IMR-90 (cell line): ENCODE results near the gene ELOB. TPM values are rescaled to one million over a fixed set of nuclear protein-coding genes. Genes with fewer than 3 reads are reported as not detected.

ENCODE experiments used
- ATAC-seq: fragments of 200-7000 bp; cut with Tn5 transposase; 2 replicates; pipeline ENCODE4 v1.9.1; 2020; ENCODE audit warnings: low read depth, mild to moderate bottlenecking, moderate library complexity
- BruUV-seq: library from RNA; stranded (reverse); fragments of 400-500 nt; replicated peaks from 2 replicates; lab custom pipeline; 2021; lab: Mats Ljungman, UMichigan
- CTCF ChIA-PET: fragments of 300-600 bp; formaldehyde crosslinking; extraction: SDS; loops from one replicate; lab custom pipeline; 2021; ENCODE audit warnings: antibody characterized with exemption; lab: Yijun Ruan, JAX
- POLR2A ChIA-PET: fragments of 300-600 bp; sonication (Branson Sonifier 250); formaldehyde crosslinking; loops from one replicate; lab custom pipeline; 2022; ENCODE audit warnings: antibody characterized with exemption; ENCODE audit not compliant: unreplicated experiment; lab: Charles Lee
- DNase-seq: peaks from one replicate; pipeline ENCODE4 v3.0.0; 2013
- H2AFZ ChIP-seq: replicated peaks from 2 replicates; pipeline ENCODE3; 2013; ENCODE audit warnings: low read length, mild to moderate bottlenecking; ENCODE audit not compliant: poor library complexity
- H2AK5ac ChIP-seq: 2 replicates; pipeline ENCODE4 v1.6.1; 2013; ENCODE audit warnings: low read depth, low read length, inconsistent platforms
- H2AK9ac ChIP-seq: replicated peaks from 2 replicates; pipeline ENCODE3; 2013; ENCODE audit warnings: mild to moderate bottlenecking, low read depth, low read length, moderate library complexity; ENCODE audit not compliant: poor library complexity
- H2BK120ac ChIP-seq: 2 replicates; pipeline ENCODE4 v1.6.1; 2013; ENCODE audit warnings: low read depth, low read length, inconsistent platforms
- H2BK15ac ChIP-seq: 3 replicates; pipeline ENCODE4 v1.6.1; 2013; ENCODE audit warnings: low read depth, low read length, inconsistent platforms
- H2BK20ac ChIP-seq: 2 replicates; pipeline ENCODE4 v1.6.1; 2013; ENCODE audit warnings: low read depth, mild to moderate bottlenecking, inconsistent platforms, low read length, moderate library complexity
- H2BK5ac ChIP-seq: 2 replicates; pipeline ENCODE4 v1.6.1; 2013; ENCODE audit warnings: mild to moderate bottlenecking, low read depth, low read length, inconsistent platforms; ENCODE audit not compliant: poor library complexity, severe bottlenecking
- H3K14ac ChIP-seq: replicated peaks from 2 replicates; pipeline ENCODE4 v1.6.1; 2013; ENCODE audit warnings: low read depth, low read length, inconsistent platforms
- H3K18ac ChIP-seq: 2 replicates; pipeline ENCODE4 v1.6.1; 2013; ENCODE audit warnings: low read depth, low read length, control low read depth
- H3K23ac ChIP-seq: 2 replicates; pipeline ENCODE4 v1.6.1; 2013; ENCODE audit warnings: low read depth, low read length, inconsistent platforms
- H3K27ac ChIP-seq: 2 replicates; pipeline ENCODE4 v1.5.1; 2013; ENCODE audit warnings: mild to moderate bottlenecking, control low read depth, low read length; ENCODE audit not compliant: insufficient read depth
- H3K27me3 ChIP-seq: 2 replicates; pipeline ENCODE4 v1.6.1; 2013; ENCODE audit warnings: low read length; ENCODE audit not compliant: control insufficient read depth, insufficient read depth
- H3K36me3 ChIP-seq: 2 replicates; pipeline ENCODE4 v1.6.1; 2013; ENCODE audit warnings: low read length, mixed read lengths; ENCODE audit not compliant: control insufficient read depth, insufficient read depth
- H3K4ac ChIP-seq: 2 replicates; pipeline ENCODE4 v1.6.1; 2013; ENCODE audit warnings: low read depth, low read length, inconsistent platforms
- H3K4me1 ChIP-seq: 2 replicates; pipeline ENCODE4 v1.6.1; 2013; ENCODE audit warnings: low read length, mixed read lengths; ENCODE audit not compliant: control insufficient read depth, insufficient read depth
- H3K4me2 ChIP-seq: 2 replicates; pipeline ENCODE4 v1.6.1; 2013; ENCODE audit warnings: low read depth, mild to moderate bottlenecking, control low read depth, low read length, moderate library complexity
- H3K4me3 ChIP-seq: 2 replicates; pipeline ENCODE4 v1.5.1; 2013; ENCODE audit warnings: low read depth, mild to moderate bottlenecking, control low read depth, low read length, moderate library complexity; ENCODE audit not compliant: insufficient read depth
- H3K56ac ChIP-seq: 2 replicates; pipeline ENCODE4 v1.6.1; 2013; ENCODE audit warnings: low read length, inconsistent platforms; ENCODE audit not compliant: insufficient read depth; ENCODE audit errors: extremely low read depth
- H3K79me1 ChIP-seq, 2 experiments: 2 replicates each; pipeline ENCODE4 v1.6.1; 2013; ENCODE audit warnings: low read length in 2 of 2, inconsistent platforms in 1 of 2, low read depth in 1 of 2
- H3K9ac ChIP-seq: 2 replicates; pipeline ENCODE4 v1.6.1; 2013; ENCODE audit warnings: low read depth, low read length, control low read depth
- H3K9me1 ChIP-seq: 2 replicates; pipeline ENCODE4 v1.6.1; 2013; ENCODE audit warnings: low read length, inconsistent platforms; ENCODE audit not compliant: insufficient read depth
- H3K9me3 ChIP-seq: 2 replicates; pipeline ENCODE4 v1.6.1; 2013; ENCODE audit warnings: low read length; ENCODE audit not compliant: control insufficient read depth, insufficient read depth
- H4K20me1 ChIP-seq: 2 replicates; pipeline ENCODE4 v1.6.1; 2013; ENCODE audit warnings: low read length, inconsistent platforms; ENCODE audit not compliant: insufficient read depth
- H4K5ac ChIP-seq: 2 replicates; pipeline ENCODE4 v1.6.1; 2013; ENCODE audit warnings: mild to moderate bottlenecking, low read depth, low read length, control low read depth
- H4K8ac ChIP-seq, 2 experiments: 2 replicates each; pipeline ENCODE4 v1.6.1; 2013; ENCODE audit warnings: low read depth in 2 of 2, low read length in 2 of 2, control low read depth in 1 of 2, inconsistent platforms in 1 of 2
- H4K91ac ChIP-seq: 2 replicates; pipeline ENCODE4 v1.6.1; 2013; ENCODE audit warnings: low read depth, low read length, inconsistent platforms; ENCODE audit not compliant: insufficient read depth
- BHLHE40 ChIP-seq: fragments of 150-350 bp; IDR thresholded peaks from 2 replicates; pipeline ENCODE4 v1.6.1; 2016; ENCODE audit warnings: mild to moderate bottlenecking, low read depth, low read length
- FOS ChIP-seq: fragments of 150-350 bp; IDR thresholded peaks from 2 replicates; pipeline ENCODE4 v1.6.1; 2016; ENCODE audit warnings: low read depth, low read length
- MAZ ChIP-seq: IDR thresholded peaks from 2 replicates; pipeline ENCODE4 v1.6.1; 2012; ENCODE audit warnings: low read depth, mild to moderate bottlenecking, low read length, improper control_type of control experiment, moderate library complexity, borderline replicate concordance
- POLR2A ChIP-seq: IDR thresholded peaks from 2 replicates; pipeline ENCODE4 v1.6.1; 2012; ENCODE audit warnings: mild to moderate bottlenecking, low read depth, low read length
- SMC3 ChIP-seq: fragments of 150-350 bp; IDR thresholded peaks from 2 replicates; pipeline ENCODE4 v1.6.1; 2016; ENCODE audit warnings: low read depth, mild to moderate bottlenecking, antibody characterized with exemption, low read length, moderate library complexity
- WGBS, 2 experiments: methylation state at CpG; one replicate each; pipeline versions ENCODE4 v1.1.5 to v1.1.7; 2013; ENCODE audit warnings: missing lambda C conversion rate in 2 of 2; ENCODE audit not compliant: insufficient read length in 1 of 2; ENCODE audit errors: extremely low coverage in 2 of 2; 5-methylcytosine and 5-hydroxymethylcytosine counted together
- dilution Hi-C: fragments of 300-500 bp; cut with HindIII; formaldehyde crosslinking; loops from one replicate; pipeline ENCODE4 v1.14.3; 2018; ENCODE audit warnings: low sequenced_read_pairs; ENCODE audit not compliant: unreplicated experiment
- in situ Hi-C: fragments of 300-500 bp; cut with MboI; formaldehyde crosslinking; loops from 3 replicates; pipeline ENCODE4 v1.14.3; 2019; ENCODE audit warnings: low sequenced_read_pairs, inconsistent platforms, mixed read lengths
- intact Hi-C: fragments of 100-400 bp; cut with micrococcal nuclease; formaldehyde crosslinking; loops from 2 replicates; pipeline ENCODE4 v1.10.0; 2022
- polyA plus RNA-seq, 3 experiments: library from polyadenylated mRNA; depleted of rRNA; stranded (reverse); fragments of >200 nt; gene quantifications; 2 replicates each; pipeline ENCODE4 v1.2.3, GENCODE V29; 2012; ENCODE audit warnings: low replicate concordance in 1 of 3
- total RNA-seq: library from RNA; depleted of rRNA; stranded (reverse); fragments of >200 nt; gene quantifications from 2 replicates; pipeline ENCODE4 v1.2.3, GENCODE V29; 2012
- TF ChIP-seq, protein P1 (sequence below): fragments of 150-350 bp; IDR thresholded peaks from 2 replicates; pipeline ENCODE4 v1.6.1; 2016; ENCODE audit warnings: low read depth, mild to moderate bottlenecking, low read length, moderate library complexity, borderline replicate concordance
- TF ChIP-seq, protein P2 (sequence below): fragments of 150-350 bp; IDR thresholded peaks from 2 replicates; pipeline ENCODE4 v1.6.1; 2017; ENCODE audit warnings: mild to moderate bottlenecking, antibody characterized with exemption, low read length, low read depth

The ELOB gene
- total and polyA plus RNA-seq, 2 of the 4 experiments (the other 2 are of a cell fraction), result 442 to 5,859 TPM

DNA sequence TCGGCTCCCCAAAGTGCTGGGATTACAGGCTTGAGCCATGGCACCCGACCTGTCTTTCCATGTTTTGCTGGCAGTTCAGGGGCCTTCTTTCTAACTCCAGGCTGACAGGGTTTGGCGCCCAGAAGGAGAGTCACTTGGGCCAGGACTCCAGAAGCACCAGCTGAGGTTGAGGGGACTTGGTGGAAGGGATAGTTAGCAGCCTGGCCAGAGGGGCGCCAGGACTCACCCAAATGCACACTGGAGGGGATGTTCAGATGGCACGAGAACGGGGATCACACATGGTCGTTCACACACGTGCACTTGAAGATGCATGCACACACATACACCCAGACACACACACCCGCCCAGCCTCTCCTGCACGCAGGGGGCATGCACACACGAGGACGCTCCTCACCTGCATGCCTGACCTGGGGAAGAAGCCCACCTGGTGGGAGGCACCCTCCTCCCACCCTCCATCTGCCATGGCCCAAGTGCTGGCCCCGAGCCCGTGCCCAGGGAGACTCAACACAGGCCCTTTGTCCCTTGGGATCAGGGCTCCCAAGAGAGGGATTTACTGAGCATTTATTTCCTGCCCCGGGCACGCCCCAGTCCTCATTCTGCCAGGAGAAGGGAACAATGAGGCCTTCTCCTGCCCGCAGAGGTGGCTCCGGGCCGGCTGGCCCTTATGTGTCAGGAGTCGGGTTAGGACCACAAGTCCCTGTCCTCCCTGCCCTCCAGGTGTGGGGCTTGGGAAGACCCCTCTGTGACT is 37.6 kb upstream of the ELOB start:
- H4K5ac ChIP-seq, result no peak overlapping the region
- no peak overlapping the region for H3K4ac ChIP-seq
- BruUV-seq, result no TSS peak
- no peak overlapping the region for H3K23ac ChIP-seq
- no peaks in the 10 kb centered on the region for H3K79me1 ChIP-seq
- no peak for DNase-seq
- no peak overlapping the region for H2AK5ac ChIP-seq
- H3K36me3 ChIP-seq, result no peaks in the 10 kb centered on the region
- no peak overlapping the region for H2AK9ac ChIP-seq
- intact Hi-C loops (no loop called here), dilution Hi-C loops (no loop called here), in situ Hi-C loops (no loop called here)
- no peaks in the 10 kb centered on the region for H3K9me3 ChIP-seq
- no peak overlapping the region for H4K8ac ChIP-seq
- H3K4me3 ChIP-seq, result no peak overlapping the region
- no peak overlapping the region for H3K9ac ChIP-seq
- no peak overlapping the region for H2BK5ac ChIP-seq
- CTCF ChIA-PET, result interaction anchor here (1.3 kb wide), 1 partner anchor 15 kb away, joined by 3 read pairs; no protein-coding TSS in a partner anchor
- no peak overlapping the region for H2AFZ ChIP-seq
- POLR2A ChIA-PET, result no interaction called here
- no peak overlapping the region for H2BK120ac ChIP-seq
- H2BK20ac ChIP-seq, result no peak overlapping the region
- H3K18ac ChIP-seq, result no peak overlapping the region
- H3K56ac ChIP-seq, result no peak overlapping the region
- no peak overlapping the region for H3K4me2 ChIP-seq
- 63% methylated on average over 4 of the region's 20 CpGs; no CpG with 5 or more reads in 1 of the 2 experiments for WGBS, 2 experiments
- no peak for ATAC-seq
- no peaks in the 10 kb centered on the region for H3K4me1 ChIP-seq
- H4K20me1 ChIP-seq, result no peaks in the 10 kb centered on the region
- H4K91ac ChIP-seq, result no peak overlapping the region
- H3K27me3 ChIP-seq, result peaks cover 63% of the 10 kb centered on the region
- TF ChIP-seq, protein P1, sequence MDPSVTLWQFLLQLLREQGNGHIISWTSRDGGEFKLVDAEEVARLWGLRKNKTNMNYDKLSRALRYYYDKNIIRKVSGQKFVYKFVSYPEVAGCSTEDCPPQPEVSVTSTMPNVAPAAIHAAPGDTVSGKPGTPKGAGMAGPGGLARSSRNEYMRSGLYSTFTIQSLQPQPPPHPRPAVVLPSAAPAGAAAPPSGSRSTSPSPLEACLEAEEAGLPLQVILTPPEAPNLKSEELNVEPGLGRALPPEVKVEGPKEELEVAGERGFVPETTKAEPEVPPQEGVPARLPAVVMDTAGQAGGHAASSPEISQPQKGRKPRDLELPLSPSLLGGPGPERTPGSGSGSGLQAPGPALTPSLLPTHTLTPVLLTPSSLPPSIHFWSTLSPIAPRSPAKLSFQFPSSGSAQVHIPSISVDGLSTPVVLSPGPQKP, result no peak
- TF ChIP-seq, protein P2, sequence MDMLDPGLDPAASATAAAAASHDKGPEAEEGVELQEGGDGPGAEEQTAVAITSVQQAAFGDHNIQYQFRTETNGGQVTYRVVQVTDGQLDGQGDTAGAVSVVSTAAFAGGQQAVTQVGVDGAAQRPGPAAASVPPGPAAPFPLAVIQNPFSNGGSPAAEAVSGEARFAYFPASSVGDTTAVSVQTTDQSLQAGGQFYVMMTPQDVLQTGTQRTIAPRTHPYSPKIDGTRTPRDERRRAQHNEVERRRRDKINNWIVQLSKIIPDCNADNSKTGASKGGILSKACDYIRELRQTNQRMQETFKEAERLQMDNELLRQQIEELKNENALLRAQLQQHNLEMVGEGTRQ, result no peak
- no peak for TF ChIP-seq SMC3
- TF ChIP-seq POLR2A, result no peak
- no peak for TF ChIP-seq MAZ
- no peak for TF ChIP-seq BHLHE40
- TF ChIP-seq FOS, result no peak
- no peak overlapping the region for H2BK15ac ChIP-seq
- no peak overlapping the region for H3K27ac ChIP-seq
- no peaks in the 10 kb centered on the region for H3K9me1 ChIP-seq
- H3K14ac ChIP-seq, result no peak overlapping the region
